Regular cardiac myocyte (primary cell): ENCODE data around the gene UBE2B. TPM values are rescaled to one million over a fixed set of nuclear protein-coding genes. Genes with fewer than 3 reads are reported as not detected.

Source experiments
- total RNA-seq: library from RNA; depleted of rRNA; stranded (reverse); fragments of >200 nt; gene quantifications from 2 replicates; pipeline ENCODE4 v1.2.3, GENCODE V29; 2014

The UBE2B gene
- 16.1 and 31.2 TPM in 2 replicates for total RNA-seq

DNA sequence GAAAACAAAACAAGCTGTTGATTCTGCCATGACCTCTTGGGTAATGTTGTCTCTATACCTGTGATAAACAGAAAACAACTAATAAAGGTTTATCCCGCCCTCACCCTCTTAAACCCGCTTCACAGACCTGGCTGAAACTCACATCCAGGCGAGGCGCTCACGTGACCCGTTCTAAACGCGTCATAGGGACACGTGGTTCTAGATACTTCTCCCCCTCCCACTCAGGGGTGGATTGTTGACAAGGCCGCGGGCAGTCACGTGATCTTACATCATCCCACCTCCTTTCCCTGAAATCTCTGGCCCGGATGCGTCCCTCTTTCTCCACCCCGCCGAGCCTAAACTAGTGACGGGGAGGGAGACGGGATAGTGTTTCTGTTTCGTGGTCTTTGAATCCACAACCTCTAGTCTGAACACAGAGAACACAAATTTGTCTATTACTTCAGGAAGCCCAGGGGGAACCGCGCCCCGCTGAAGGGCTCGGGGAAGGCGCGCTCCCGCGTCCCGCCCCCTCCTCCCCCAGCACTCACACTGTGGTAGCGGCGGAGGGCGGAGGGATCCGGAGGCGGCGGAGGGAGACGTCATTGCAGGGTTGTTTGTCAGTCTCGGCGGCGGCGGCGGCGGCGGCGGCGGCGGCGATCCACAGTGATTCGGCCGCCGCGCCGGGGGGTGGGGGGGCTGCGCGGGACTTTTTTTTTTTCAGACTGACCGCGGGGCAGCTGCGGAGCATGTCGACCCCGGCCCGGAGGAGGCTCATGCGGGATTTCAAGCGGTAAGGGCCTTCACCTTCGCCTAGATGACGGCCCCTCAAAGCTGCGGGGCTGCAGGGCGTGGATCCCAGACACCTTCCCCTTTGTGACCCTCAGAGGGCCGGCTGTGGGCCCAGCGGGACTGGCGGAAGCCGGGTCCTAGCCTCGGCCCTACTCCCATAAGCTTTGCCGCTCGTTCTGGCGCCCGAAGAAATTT lies at the start of gene UBE2B:
TSS of gene UBE2B (plus strand) at position 699 of the 963 bp plus-strand sequence. CDS start at position 726, 27 bp downstream.

DNA sequence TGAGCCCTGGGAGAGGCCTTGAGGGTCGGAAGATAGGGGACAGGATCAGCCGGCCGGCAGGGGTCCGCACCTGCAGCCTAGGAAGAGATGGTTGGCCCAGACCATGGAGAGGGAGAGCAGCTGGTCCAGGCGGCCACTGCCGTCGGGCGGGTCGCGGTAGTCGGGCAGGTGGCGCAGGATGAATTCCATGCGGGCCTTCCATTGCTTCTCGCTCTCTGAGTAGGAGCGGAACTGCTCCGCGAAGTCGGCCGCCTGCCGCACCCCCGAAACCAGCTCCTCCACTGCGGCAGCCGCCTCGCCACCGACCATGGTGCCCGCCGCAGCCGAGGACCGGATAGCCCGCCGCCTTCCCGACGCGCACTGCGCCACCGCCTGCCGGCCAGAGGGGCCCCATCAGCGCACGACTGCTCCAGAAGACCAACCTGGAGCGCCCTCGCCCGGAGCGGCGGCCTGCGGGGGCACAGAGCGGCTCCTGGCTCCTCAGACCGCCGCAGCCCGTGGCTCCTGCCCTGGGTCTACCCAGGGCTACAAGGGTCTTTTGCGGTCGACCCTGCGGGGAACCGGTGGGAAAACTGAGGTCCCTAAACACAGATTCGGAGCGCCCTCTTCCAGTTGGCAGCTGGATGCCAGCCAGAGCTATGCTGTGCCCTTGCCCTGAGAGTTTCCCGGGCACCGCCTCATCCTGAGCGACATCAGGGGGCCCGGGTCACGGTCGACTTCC lies 40.3 kb downstream of the UBE2B start, which contains the start of gene CDKN2AIPNL:
TSS of gene CDKN2AIPNL (minus strand) at position 336 of the 721 bp plus-strand sequence. CDS start at position 309, 27 bp downstream.

Other genes with a start within 250 kb of the UBE2B start
- gene SKP1, start 194.6 kb upstream of the UBE2B start, total RNA-seq, result 271 and 285 TPM in 2 replicates
- 64.3 and 157 TPM in 2 replicates for gene PPP2CA, start 145.5 kb upstream of the UBE2B start, total RNA-seq
- 1.5 and 2.8 TPM in 2 replicates for gene CDKL3, start 4.4 kb upstream of the UBE2B start, total RNA-seq
- gene CDKN2AIPNL, start 40.3 kb downstream of the UBE2B start, total RNA-seq, result 17.5 and 49.7 TPM in 2 replicates
- 22.6 and 28.8 TPM in 2 replicates for gene JADE2, start 154.1 kb downstream of the UBE2B start, total RNA-seq